ENCODE data around the gene HHATL. TPM values are rescaled to one million over a fixed set of nuclear protein-coding genes. Genes with fewer than 3 reads are reported as not detected.

Gene HHATL
- total and polyA plus RNA-seq, 9 donors, result 0.12 to 1.3 (median 0.52) TPM; not detected in 5

- Histone ChIP-seq H3K4me3 (peak overlapping the region; percentile 88), H3K27ac (peak overlapping the region; percentile 95 to 98), H3K36me3 (no peaks in the 10 kb centered on the region), H3K9me3 (no peaks in the 10 kb centered on the region), H3K4me1 (ENCODE audit: insufficient read depth) (peaks cover 16% of the 10 kb centered on the region), H3K27me3 (no peaks in the 10 kb centered on the region)
- WGBS, 3 donors, result 0 to 1% (median 0%) methylated on average over 11 to 94 of the region's 94 CpGs
- intact Hi-C loops (cut with DNase I), result loop anchor here in 2 of 4 donors (5.0 to 10.0 kb wide), 2 partner anchors 52 to 90 kb away; partner anchors contain the start of gene NKTR (in 1 of the 2)
- no peak for TF ChIP-seq POLR2A (IDR thresholded peaks at IDR 0.05)
- no peak for TF ChIP-seq EP300 (IDR thresholded peaks at IDR 0.05)
- TF ChIP-seq, protein P1, sequence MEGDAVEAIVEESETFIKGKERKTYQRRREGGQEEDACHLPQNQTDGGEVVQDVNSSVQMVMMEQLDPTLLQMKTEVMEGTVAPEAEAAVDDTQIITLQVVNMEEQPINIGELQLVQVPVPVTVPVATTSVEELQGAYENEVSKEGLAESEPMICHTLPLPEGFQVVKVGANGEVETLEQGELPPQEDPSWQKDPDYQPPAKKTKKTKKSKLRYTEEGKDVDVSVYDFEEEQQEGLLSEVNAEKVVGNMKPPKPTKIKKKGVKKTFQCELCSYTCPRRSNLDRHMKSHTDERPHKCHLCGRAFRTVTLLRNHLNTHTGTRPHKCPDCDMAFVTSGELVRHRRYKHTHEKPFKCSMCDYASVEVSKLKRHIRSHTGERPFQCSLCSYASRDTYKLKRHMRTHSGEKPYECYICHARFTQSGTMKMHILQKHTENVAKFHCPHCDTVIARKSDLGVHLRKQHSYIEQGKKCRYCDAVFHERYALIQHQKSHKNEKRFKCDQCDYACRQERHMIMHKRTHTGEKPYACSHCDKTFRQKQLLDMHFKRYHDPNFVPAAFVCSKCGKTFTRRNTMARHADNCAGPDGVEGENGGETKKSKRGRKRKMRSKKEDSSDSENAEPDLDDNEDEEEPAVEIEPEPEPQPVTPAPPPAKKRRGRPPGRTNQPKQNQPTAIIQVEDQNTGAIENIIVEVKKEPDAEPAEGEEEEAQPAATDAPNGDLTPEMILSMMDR (IDR thresholded peaks at IDR 0.05), result no peak
- DNase-seq, result peak; percentile 73 to 84 (median 79)
Measured at GRCh38 chr3:42654331-42655201, 48.0 kb downstream of the HHATL start.

GRCh38 chr3:42653560-42654330 lies 48.9 kb downstream of the HHATL start, which contains the start of gene ZBTB47:
Gene ZBTB47 (plus strand): TSS chr3:42653697. CDS start chr3:42658356, 4,659 bp downstream.
- Histone ChIP-seq H3K27me3 (no peaks in the 10 kb centered on the region), H3K27ac (peak within 1 kb of the TSS; percentile 95 to 98), H3K9me3 (no peaks in the 10 kb centered on the region), H3K36me3 (no peaks in the 10 kb centered on the region), H3K4me1 (ENCODE audit: insufficient read depth) (peaks cover 16% of the 10 kb centered on the region), H3K4me3 (peak within 1 kb of the TSS; percentile 88)
- DNase-seq, result peak; percentile 33 to 71 (median 66)
- 1 to 5% (median 2%) methylated on average over 8 to 31 of the region's 31 CpGs for WGBS, 3 donors
- TF ChIP-seq POLR2A (IDR thresholded peaks at IDR 0.05), result no peak
- intact Hi-C loops (cut with DNase I), result loop anchor here in 2 of 4 donors (5.0 to 10.0 kb wide), 2 partner anchors 51 to 91 kb away; partner anchors contain the start of gene NKTR (in 1 of the 2)

DNA sequence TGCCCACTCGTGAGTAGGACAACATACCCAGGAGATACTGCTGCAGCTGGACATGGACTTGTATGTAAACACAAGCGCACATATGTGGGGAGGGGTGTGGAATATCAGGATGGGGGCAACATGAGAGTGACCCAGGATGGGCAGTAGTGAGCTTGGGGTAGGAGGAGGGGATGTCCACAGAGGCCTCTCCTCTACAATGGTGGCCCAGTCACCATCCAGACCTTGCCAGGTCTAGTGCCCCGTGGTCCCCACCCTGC lies 49.4 kb downstream of the HHATL start:
- intact Hi-C loops (cut with DNase I), result loop anchor here in 2 of 4 donors (5.0 to 10.0 kb wide), 2 partner anchors 51 to 92 kb away; partner anchors contain the start of gene NKTR (in 1 of the 2)
- Histone ChIP-seq H3K4me1 (ENCODE audit: insufficient read depth) (peaks cover 16% of the 10 kb centered on the region), H3K4me3 (peak overlapping the region; percentile 88), H3K27ac (peak overlapping the region; percentile 95 to 98), H3K9me3 (no peaks in the 10 kb centered on the region), H3K36me3 (no peaks in the 10 kb centered on the region), H3K27me3 (no peaks in the 10 kb centered on the region)
- 9 to 18% (median 11%) methylated on average over 3 of the region's 3 CpGs for WGBS, 3 donors
- TF ChIP-seq, protein P1 (IDR thresholded peaks at IDR 0.05), result no peak
- TF ChIP-seq EP300 (IDR thresholded peaks at IDR 0.05) (no peak), POLR2A (IDR thresholded peaks at IDR 0.05) (no peak)
- no peak for DNase-seq

DNA sequence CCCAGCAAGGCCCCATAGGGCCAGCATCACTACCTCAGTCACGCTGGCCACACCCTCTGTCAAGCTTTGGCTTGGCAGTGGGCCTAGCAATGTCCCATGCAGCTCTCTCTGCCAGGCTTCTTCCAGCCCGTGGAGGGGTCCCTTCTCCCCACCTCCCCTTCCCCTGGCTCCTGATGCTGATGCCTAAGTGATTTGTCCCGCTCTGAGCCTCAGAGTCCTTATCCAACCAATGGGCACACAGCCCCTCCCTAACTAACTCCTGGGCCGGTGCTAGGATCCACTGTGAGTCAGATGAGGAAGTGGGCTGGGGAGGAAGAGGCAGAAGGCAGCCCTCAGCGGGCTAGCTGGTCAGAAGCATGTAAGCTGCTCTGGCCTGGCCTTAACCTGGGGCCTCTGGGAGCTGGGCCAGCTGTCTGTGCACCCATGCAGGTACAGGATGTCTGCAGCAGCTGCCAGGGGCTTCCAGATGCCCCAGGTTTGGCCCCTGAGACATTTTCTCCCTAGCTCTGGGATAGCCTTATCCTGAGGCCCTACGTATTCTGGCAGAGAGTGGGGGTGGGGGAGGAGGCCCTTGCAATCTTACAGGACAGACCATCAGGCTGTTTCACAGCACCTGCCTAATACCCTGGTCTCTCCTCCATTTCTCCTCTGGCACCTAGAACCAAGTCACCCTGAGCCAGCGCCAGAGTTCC lies 49.8 kb downstream of the HHATL start:
- TF ChIP-seq POLR2A (IDR thresholded peaks at IDR 0.05) (peak; percentile 36), EP300 (IDR thresholded peaks at IDR 0.05) (no peak)
- Histone ChIP-seq H3K27me3 (no peaks in the 10 kb centered on the region), H3K9me3 (no peaks in the 10 kb centered on the region), H3K27ac (peak overlapping the region; percentile 95 to 98), H3K4me1 (ENCODE audit: insufficient read depth) (peaks cover 16% of the 10 kb centered on the region), H3K36me3 (no peaks in the 10 kb centered on the region), H3K4me3 (peak overlapping the region; percentile 88)
- intact Hi-C loops (cut with DNase I), result loop anchor here in 2 of 4 donors (5.0 to 10.0 kb wide), 2 partner anchors 50 to 92 kb away; partner anchors contain the start of gene NKTR (in 1 of the 2)
- DNase-seq, result peak; percentile 59 to 70 (median 65)
- 7 to 12% (median 10%) methylated on average over 7 of the region's 7 CpGs for WGBS, 3 donors

DNA sequence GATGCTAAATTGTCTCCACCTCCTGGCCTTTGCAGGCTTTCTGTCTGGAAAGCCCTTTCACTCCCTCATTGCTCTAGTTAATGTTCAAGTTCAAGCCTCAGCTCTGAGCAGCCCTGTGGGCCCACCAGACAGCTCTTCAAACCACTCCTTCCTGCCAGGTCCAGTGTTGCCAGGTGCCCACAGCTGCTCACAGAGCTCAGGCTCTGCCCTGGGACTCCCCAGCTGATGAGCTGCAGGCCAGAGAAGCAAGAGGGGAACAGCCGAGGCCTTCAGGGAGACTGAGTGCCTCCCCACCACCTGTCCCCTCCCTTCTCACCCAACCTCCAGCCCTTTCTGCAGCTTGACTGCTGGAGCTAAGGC lies 50.4 kb downstream of the HHATL start:
- Histone ChIP-seq H3K9me3 (no peaks in the 10 kb centered on the region), H3K4me3 (no peak overlapping the region), H3K36me3 (no peaks in the 10 kb centered on the region), H3K4me1 (ENCODE audit: insufficient read depth) (peaks cover 16% of the 10 kb centered on the region), H3K27ac (peak overlapping the region in 1 of 2 donors; percentile 95), H3K27me3 (no peaks in the 10 kb centered on the region)
- 11 to 30% (median 22%) methylated on average over 1 of the region's 1 CpG for WGBS, 3 donors
- intact Hi-C loops (cut with DNase I), result loop anchor here in 2 of 4 donors (5.0 to 10.0 kb wide), 2 partner anchors 50 to 93 kb away; partner anchors contain the start of gene NKTR (in 1 of the 2)
- TF ChIP-seq POLR2A (IDR thresholded peaks at IDR 0.05), result no peak
- no peak for TF ChIP-seq EP300 (IDR thresholded peaks at IDR 0.05)
- TF ChIP-seq, protein P1 (IDR thresholded peaks at IDR 0.05), result no peak
- DNase-seq, result peak in 1 of 5 donors; percentile 8

All from ovary (tissue), 9 donors.